ENCODE data around the gene ERC2.

ERC2 gene

DNA sequence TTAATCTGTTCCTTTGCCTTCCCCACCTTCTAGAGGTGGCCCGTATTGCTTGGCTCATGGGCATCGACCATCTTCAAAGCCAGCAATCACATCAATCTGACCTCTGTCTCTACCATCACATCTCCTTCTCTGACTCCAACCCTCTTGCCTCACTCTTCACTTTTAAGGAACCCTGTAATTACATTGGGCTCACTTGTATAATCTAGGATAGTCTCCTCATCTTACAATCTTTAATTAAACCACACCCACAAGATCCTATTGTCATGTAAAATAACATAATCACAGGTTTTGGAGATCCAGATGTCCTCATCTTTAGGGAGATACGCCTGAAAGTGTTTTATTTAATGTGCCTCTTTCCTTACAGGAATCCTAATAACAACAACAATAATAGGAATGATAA lies 234.5 kb downstream of the ERC2 start:
- DNase-seq = no peak

DNA sequence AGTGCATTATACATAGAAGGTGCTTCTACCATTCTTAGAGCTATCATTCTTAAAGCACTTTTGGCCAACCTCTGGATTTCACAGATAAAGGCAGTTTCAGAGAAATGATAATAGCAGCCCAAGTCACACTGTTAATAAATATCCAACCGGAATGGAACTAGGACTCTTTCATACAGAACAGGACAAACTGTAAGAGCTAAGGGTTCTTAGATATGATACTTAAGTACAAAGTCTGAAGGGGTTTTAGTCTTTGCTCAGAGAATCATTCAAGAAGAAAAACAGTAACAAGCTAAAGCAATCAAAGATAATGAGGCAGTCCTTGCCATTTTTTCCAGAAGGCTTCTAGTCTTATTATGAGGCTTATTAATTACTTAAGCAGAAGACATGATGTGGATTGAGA lies 239.0 kb downstream of the ERC2 start:
- no peak for DNase-seq

- no peak for DNase-seq
These were observed 245.4 kb downstream of the ERC2 start for GRCh38 chr3:56222866-56223265.

GRCh38 chr3:56219894-56220805 lies 248.1 kb downstream of the ERC2 start:
- DNase-seq = no peak

DNA sequence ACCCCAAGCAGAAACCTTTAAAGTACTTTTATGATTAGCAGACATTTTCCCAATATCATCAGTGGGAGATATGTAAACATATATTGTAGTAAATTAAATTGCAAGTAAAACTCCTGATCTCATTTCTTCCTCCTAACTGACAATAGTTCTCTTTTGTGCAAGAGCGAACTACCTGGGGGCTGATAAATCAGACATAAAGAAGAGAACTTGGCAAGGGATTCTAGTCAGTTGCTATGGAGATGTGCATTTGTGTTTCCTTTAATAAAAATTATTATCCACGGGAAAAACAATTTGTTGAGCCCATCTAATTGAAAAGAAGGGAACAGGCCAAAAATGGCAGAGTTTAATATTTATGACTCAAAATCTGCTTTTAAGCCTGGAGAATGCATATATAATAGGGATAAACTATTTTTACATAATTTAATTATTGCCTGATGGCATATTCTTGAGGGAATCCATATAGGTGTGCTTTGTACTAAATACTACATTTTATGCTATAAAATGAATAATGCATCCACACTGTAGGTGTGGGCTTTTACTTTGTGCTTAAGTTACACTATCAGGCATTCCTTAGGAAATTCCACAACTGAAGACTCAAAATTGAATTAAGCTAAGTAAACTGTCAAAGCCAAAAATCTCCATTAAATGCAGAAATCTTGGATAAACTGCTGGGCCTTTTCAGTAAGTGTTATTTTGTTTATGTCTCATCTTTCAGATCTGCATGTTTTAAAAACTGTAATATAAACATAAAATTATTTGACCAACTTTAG lies 258.1 kb downstream of the ERC2 start:
- DNase-seq = no peak

GRCh38 chr3:56207922-56208321 lies 260.3 kb downstream of the ERC2 start:
- DNase-seq = no peak

- no peak for DNase-seq
These were observed 262.9 kb downstream of the ERC2 start for GRCh38 chr3:56205406-56205805.

- DNase-seq = no peak
These were observed 265.3 kb downstream of the ERC2 start for GRCh38 chr3:56202997-56203396.

DNA sequence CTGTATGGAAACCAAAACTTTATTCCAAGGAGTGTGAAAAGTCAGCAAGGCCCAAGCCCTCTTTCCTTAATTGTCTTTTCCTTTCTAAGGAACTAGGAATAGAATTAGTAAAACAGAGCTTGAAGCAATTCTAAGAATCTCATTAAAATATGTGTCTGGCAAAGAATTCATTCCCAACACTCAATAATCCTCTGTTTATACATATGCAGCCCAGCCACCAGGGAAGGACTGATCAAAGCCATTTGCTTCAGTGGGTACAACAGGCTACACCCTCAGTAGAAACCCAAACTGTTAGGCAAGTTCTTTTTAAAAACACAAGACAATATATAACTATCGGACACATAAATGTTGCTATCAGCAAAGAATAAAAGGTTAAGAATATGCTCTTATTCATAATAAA lies 266.9 kb downstream of the ERC2 start:
- no peak for DNase-seq

DNA sequence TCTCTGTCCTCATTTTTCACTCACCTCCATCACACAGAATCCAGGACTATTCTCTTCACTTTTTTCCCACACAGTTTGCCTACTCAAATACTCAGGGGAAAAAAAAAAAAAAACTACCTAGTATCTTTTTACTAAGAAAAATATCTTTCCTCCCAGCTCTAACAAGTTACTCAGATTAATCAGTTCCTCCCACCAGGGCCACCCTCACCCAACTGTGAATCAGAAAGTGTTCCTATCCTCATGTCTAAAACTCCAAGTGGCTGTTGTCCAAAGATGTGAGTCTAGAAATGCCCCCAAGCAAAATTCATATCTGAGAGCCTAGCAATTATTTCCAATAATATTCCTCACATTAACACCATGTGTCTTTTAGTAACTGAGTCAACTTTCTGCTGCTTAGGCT lies 268.0 kb downstream of the ERC2 start:
- DNase-seq = no peak

DNA sequence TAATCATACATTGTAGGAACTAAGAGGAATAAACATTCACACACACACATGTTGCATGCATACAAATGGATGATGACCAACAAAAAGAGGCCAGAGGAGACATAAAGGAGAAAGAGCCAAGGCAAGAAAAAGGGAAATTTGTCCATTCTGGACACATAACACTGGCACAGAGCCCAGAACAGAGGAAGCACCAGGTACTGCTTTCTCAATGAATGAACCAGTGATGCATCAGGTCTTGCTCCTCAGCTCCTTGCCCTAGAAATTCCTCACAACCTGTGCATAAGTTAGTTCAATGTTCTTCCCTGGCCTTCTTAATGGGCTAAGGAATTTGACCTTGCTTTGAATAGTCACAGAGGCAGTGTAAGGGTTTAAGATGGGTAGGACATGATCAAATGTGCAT lies 270.3 kb downstream of the ERC2 start:
- DNase-seq = no peak

DNA sequence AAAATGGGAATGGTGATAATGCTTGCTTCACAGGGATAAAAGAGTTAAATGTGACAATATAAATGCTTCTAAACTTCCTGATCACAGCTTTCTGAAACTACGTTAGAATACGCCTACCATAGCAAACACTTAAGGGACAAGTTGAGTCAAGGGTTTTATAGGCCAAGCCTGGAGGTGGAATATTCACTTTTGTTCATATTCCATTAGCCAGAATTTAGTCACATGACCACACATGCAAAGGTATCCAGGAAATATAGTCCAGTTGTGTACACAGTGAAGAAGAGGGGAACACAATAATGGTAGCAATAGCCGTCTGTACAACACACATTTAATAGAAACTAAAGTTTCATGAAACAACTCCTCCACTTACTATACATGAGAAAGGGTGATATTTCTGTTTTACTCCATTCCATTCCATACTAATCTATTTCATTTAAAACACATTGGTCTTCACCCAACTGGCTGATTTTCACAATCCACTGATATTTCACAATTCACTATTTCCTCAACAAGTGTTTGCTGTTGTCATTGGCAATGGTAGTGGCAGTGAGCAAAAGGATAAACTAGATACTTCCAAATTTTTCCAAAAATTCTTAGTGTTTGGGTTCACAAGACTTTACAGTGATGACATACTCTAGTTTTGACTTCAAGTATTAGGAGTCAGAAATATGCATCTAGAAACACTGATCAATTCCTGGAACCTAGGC lies 270.9 kb downstream of the ERC2 start:
- DNase-seq = no peak

GRCh38 chr3:56196700-56197099 lies 271.6 kb downstream of the ERC2 start:
- no peak for DNase-seq

DNA sequence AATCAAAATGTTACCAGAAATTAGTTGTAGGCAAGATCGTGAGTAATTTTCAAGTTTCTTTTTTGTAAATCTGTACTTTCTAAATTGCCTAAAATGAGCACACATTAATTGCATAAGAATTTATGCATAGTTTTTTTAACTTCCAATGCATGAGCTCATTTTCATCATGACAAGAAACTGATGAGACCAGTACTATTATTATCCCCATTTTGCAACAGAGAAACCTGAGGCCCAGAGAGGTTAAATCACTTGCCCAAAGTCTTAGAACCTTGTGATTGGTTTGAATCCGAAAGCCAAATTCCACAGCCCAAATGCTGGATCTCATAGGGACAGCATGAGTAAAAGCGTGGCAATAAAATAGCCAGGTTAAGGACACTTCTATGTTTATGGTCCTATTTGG lies 274.7 kb downstream of the ERC2 start:
- no peak for DNase-seq

DNA sequence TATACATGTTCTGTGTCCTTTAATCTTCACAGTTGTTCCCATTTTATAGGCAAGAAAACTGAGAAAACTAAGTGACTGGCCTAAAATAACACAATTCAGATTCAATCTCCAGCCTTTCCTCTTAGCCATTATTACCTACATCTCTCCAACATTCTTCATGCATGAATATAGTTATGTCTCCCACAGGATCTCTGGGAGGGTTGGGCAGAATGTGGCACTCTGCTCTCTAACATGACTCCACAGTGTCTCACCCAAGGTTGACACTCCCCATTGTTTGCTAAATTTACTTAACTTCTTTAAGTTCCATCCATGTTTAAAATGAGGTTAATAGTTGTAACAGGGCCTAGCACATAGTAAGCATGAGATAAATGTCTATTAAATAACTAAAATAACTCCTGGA lies 276.3 kb downstream of the ERC2 start:
- DNase-seq = no peak

- DNase-seq = no peak
These were observed 277.4 kb downstream of the ERC2 start for GRCh38 chr3:56190771-56191305.

GRCh38 chr3:56190130-56190529 lies 278.1 kb downstream of the ERC2 start:
- DNase-seq = no peak

GRCh38 chr3:56189536-56189935 lies 278.7 kb downstream of the ERC2 start:
- DNase-seq = no peak

- DNase-seq = no peak
These were observed 280.1 kb downstream of the ERC2 start for GRCh38 chr3:56188201-56188600.

DNA sequence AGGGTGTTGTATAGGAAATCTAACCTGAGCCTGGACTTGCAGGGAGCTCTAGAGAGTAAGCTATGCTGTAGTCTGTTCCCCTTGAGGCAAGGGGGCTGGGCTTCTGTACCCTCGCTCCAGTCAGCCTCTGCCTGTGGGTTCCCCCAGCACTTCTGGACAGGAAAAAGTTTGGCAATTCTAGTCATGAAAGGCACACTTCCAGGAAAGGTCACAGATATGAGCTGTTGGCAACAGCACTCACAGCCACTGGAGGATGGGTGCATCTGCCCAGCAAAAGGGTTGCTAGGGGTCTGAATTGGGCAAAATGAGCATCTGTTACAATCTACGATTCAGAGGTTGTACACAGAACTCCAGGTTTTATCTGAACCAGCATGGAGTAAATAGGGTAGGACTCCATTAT lies 281.2 kb downstream of the ERC2 start:
- no peak for DNase-seq

DNA sequence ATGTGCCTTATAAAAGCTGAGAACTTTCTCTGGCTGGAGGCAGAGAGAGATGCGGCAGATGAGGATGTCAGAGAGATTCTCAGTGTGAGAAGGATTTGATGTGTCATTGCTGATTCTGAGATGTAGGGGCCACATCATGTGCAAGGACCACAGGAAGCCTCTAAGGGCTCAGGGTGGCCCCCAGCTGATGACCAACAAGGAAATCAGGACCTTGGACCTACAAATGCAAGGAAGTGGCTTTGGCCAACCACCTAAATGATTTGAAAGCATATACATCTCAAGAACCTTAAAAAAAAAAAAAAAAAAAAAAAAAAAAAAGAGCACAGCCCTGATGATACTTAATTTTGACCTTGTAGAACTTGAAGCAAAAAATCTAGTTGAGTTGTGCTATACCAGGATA lies 282.4 kb downstream of the ERC2 start:
- no peak for DNase-seq

GRCh38 chr3:56183529-56183928 lies 284.7 kb downstream of the ERC2 start:
- DNase-seq = no peak

DNA sequence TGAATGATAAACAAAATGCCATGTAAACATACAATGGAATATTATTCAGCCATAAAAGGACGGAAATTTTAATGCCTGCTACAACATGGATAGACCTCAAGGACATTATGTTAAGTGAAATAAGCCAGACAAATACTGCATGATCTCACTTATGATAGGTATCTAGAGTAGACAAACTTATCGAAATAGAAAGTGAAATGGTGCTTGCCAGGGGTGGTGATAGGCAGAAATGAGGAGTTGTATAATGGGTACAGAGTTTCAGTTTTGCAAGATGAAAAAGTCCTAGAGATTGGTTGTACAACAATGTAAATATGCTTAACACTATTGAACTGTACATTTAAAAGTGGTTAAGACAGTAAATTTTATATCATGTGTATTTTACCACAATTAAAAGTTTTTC lies 287.8 kb downstream of the ERC2 start:
- no peak for DNase-seq

All from NCI-H774 (cell line).